Measurements from ENCODE around the gene OR51A7.

Gene OR51A7

GRCh38 chr11:4881860-4882500 lies 21.6 kb upstream of the OR51A7 start, which contains the start of gene OR51T1:
Gene OR51T1 (plus strand): TSS chr11:4881900. CDS start chr11:4881900, 0 bp downstream.
- Histone ChIP-seq H3K27me3 (replicated peaks; ENCODE audit: insufficient read depth, low read length) (no peaks in the 10 kb centered on the region), H3K4me2 (ENCODE audit: low read depth, low read length) (no peak within 1 kb of the TSS), H3K4me1 (ENCODE audit: low read length) (no peaks in the 10 kb centered on the region), H3K4me3 (ENCODE audit: low read length) (no peak within 1 kb of the TSS), H3K36me3 (replicated peaks; ENCODE audit: insufficient read depth, low read length) (no peaks in the 10 kb centered on the region), H4K20me1 (ENCODE audit: insufficient read depth, low read length) (no peaks in the 10 kb centered on the region), H3K79me2 (ENCODE audit: low read length) (no peaks in the 10 kb centered on the region), H3F3A (ENCODE audit: insufficient read depth, low read length) (no peaks in the 10 kb centered on the region), H2AFZ (ENCODE audit: low read length) (no peak within 1 kb of the TSS), H3K27ac (ENCODE audit: low read length) (no peak within 1 kb of the TSS), H3K9me3 (replicated peaks; ENCODE audit: insufficient read depth, low read length) (no peaks in the 10 kb centered on the region), H3K9ac (ENCODE audit: low read length) (no peak within 1 kb of the TSS), H3K9me2 (replicated peaks; ENCODE audit: insufficient read depth, low read length) (no peaks in the 10 kb centered on the region)
- DNase-seq, result no peak
- TF ChIP-seq CTCF (IDR thresholded peaks at IDR 0.05; ENCODE audit: low read length) (no peak), EZH2 (optimal IDR thresholded peaks at IDR 0.05; ENCODE audit: low read depth, low read length) (no peak), EZH2phosphoT487 (IDR thresholded peaks at IDR 0.05; ENCODE audit: low read length) (no peak)

GRCh38 chr11:4882543-4882942 lies 21.0 kb upstream of the OR51A7 start:
- no peaks in the 10 kb centered on the region for H3F3A ChIP-seq (ENCODE audit: insufficient read depth, low read length)
- no peaks in the 10 kb centered on the region for H3K79me2 ChIP-seq (ENCODE audit: low read length)
- no peaks in the 10 kb centered on the region for H3K9me3 ChIP-seq (replicated peaks; ENCODE audit: insufficient read depth, low read length)
- no peak for TF ChIP-seq EZH2 (optimal IDR thresholded peaks at IDR 0.05; ENCODE audit: low read depth, low read length)
- TF ChIP-seq EZH2phosphoT487 (IDR thresholded peaks at IDR 0.05; ENCODE audit: low read length), result no peak
- no peak for TF ChIP-seq CTCF (IDR thresholded peaks at IDR 0.05; ENCODE audit: low read length)
- no peak overlapping the region for H3K27ac ChIP-seq (ENCODE audit: low read length)
- DNase-seq, result no peak
- no peak overlapping the region for H3K4me2 ChIP-seq (ENCODE audit: low read depth, low read length)
- no peaks in the 10 kb centered on the region for H3K9me2 ChIP-seq (replicated peaks; ENCODE audit: insufficient read depth, low read length)
- no peak overlapping the region for H3K9ac ChIP-seq (ENCODE audit: low read length)
- no peaks in the 10 kb centered on the region for H3K36me3 ChIP-seq (replicated peaks; ENCODE audit: insufficient read depth, low read length)
- H2AFZ ChIP-seq (ENCODE audit: low read length), result no peak overlapping the region
- no peaks in the 10 kb centered on the region for H3K27me3 ChIP-seq (replicated peaks; ENCODE audit: insufficient read depth, low read length)
- no peaks in the 10 kb centered on the region for H3K4me1 ChIP-seq (ENCODE audit: low read length)
- no peaks in the 10 kb centered on the region for H4K20me1 ChIP-seq (ENCODE audit: insufficient read depth, low read length)
- no peak overlapping the region for H3K4me3 ChIP-seq (ENCODE audit: low read length)

- Histone ChIP-seq H3K27ac (ENCODE audit: low read length) (no peak overlapping the region), H3K79me2 (ENCODE audit: low read length) (no peaks in the 10 kb centered on the region), H3K4me1 (ENCODE audit: low read length) (no peaks in the 10 kb centered on the region), H4K20me1 (ENCODE audit: insufficient read depth, low read length) (no peaks in the 10 kb centered on the region), H3K27me3 (replicated peaks; ENCODE audit: insufficient read depth, low read length) (no peaks in the 10 kb centered on the region), H3K36me3 (replicated peaks; ENCODE audit: insufficient read depth, low read length) (no peaks in the 10 kb centered on the region), H2AFZ (ENCODE audit: low read length) (no peak overlapping the region), H3K9me2 (replicated peaks; ENCODE audit: insufficient read depth, low read length) (no peaks in the 10 kb centered on the region), H3K9me3 (replicated peaks; ENCODE audit: insufficient read depth, low read length) (no peaks in the 10 kb centered on the region), H3K4me2 (ENCODE audit: low read depth, low read length) (no peak overlapping the region), H3K9ac (ENCODE audit: low read length) (no peak overlapping the region), H3K4me3 (ENCODE audit: low read length) (no peak overlapping the region), H3F3A (ENCODE audit: insufficient read depth, low read length) (no peaks in the 10 kb centered on the region)
- DNase-seq, result no peak
- TF ChIP-seq CTCF (IDR thresholded peaks at IDR 0.05; ENCODE audit: low read length), result no peak
- no peak for TF ChIP-seq EZH2 (optimal IDR thresholded peaks at IDR 0.05; ENCODE audit: low read depth, low read length)
- no peak for TF ChIP-seq EZH2phosphoT487 (IDR thresholded peaks at IDR 0.05; ENCODE audit: low read length)
Measured at GRCh38 chr11:4884361-4884760, 19.2 kb upstream of the OR51A7 start.
